Activated naive CD8-positive, alpha-beta T cell treated with anti-CD3 and anti-CD28 coated beads, Interleukin-2, amount 50 U/mL, for 24 hours (primary cell): ENCODE results near the gene TRIM10.

Source experiments
- ATAC-seq: fragments of 150-1000 bp; cut with Tn5 transposase; one replicate; pipeline ENCODE4 v1.10.0; 2021
- DNase-seq: peaks from one replicate; pipeline ENCODE4 v3.0.0; 2021
- H3K27ac Mint-ChIP-seq: one replicate; pipeline ENCODE4 v1.8.0; 2021; ENCODE audit warnings: mild to moderate bottlenecking, mixed read lengths
- H3K27me3 Mint-ChIP-seq: one replicate; pipeline ENCODE4 v1.8.0; 2021; ENCODE audit warnings: mixed read lengths
- H3K36me3 Mint-ChIP-seq: one replicate; pipeline ENCODE4 v1.8.0; 2021; ENCODE audit warnings: low read depth, mixed read lengths
- H3K4me1 Mint-ChIP-seq: one replicate; pipeline ENCODE4 v1.8.0; 2021; ENCODE audit warnings: mixed read lengths
- H3K4me3 Mint-ChIP-seq: one replicate; pipeline ENCODE4 v1.8.0; 2021; ENCODE audit warnings: mild to moderate bottlenecking, moderate library complexity, mixed read lengths
- H3K9me3 Mint-ChIP-seq: one replicate; pipeline ENCODE4 v1.8.0; 2021; ENCODE audit warnings: mixed read lengths

TRIM10 gene

GRCh38 chr6:30111266-30111856 is 49.6 kb downstream of the TRIM10 start:
- no peak for ATAC-seq
- Mint-ChIP-seq H3K9me3 (no peaks in the 10 kb centered on the region), H3K4me3 (no peak overlapping the region)

GRCh38 chr6:30104661-30105060 is 56.4 kb downstream of the TRIM10 start:
- Mint-ChIP-seq H3K27me3 (peaks cover 48% of the 10 kb centered on the region), H3K27ac (no peak overlapping the region), H3K4me3 (no peak overlapping the region), H3K9me3 (no peaks in the 10 kb centered on the region), H3K36me3 (no peaks in the 10 kb centered on the region), H3K4me1 (peaks cover 32% of the 10 kb centered on the region)
- ATAC-seq (no peak), DNase-seq (no peak)

More at GRCh38 chr6:30111266-30111856, 49.6 kb downstream of the TRIM10 start:
- DNase-seq = no peak
- peaks cover 13% of the 10 kb centered on the region for H3K4me1 Mint-ChIP-seq
- H3K27me3 Mint-ChIP-seq = peaks cover 62% of the 10 kb centered on the region
- no peak overlapping the region for H3K27ac Mint-ChIP-seq
- no peaks in the 10 kb centered on the region for H3K36me3 Mint-ChIP-seq

GRCh38 chr6:30103872-30104179 is 57.2 kb downstream of the TRIM10 start:
- Mint-ChIP-seq H3K4me3 (peak overlapping the region; percentile 74), H3K36me3 (no peaks in the 10 kb centered on the region), H3K9me3 (no peaks in the 10 kb centered on the region), H3K27ac (no peak overlapping the region), H3K4me1 (peaks cover 32% of the 10 kb centered on the region), H3K27me3 (peaks cover 53% of the 10 kb centered on the region)
- no peak for DNase-seq
- ATAC-seq = no peak

GRCh38 chr6:30102970-30103871 is 57.8 kb downstream of the TRIM10 start:
- peak; percentile 76 for ATAC-seq
- peaks cover 54% of the 10 kb centered on the region for H3K27me3 Mint-ChIP-seq
- H3K9me3 Mint-ChIP-seq = no peaks in the 10 kb centered on the region

GRCh38 chr6:30102414-30102969 is 58.5 kb downstream of the TRIM10 start:
- Mint-ChIP-seq H3K27me3 (peaks cover 51% of the 10 kb centered on the region), H3K4me1 (peaks cover 43% of the 10 kb centered on the region), H3K27ac (no peak overlapping the region), H3K36me3 (no peaks in the 10 kb centered on the region), H3K9me3 (no peaks in the 10 kb centered on the region), H3K4me3 (peak overlapping the region; percentile 78)
- DNase-seq (peak; percentile 8), ATAC-seq (no peak)

More at GRCh38 chr6:30102970-30103871, 57.8 kb downstream of the TRIM10 start:
- H3K4me3 Mint-ChIP-seq = peak overlapping the region; percentile 74
- peaks cover 36% of the 10 kb centered on the region for H3K4me1 Mint-ChIP-seq
- peak; percentile 81 for DNase-seq
- peak overlapping the region; percentile 21 for H3K27ac Mint-ChIP-seq
- H3K36me3 Mint-ChIP-seq = no peaks in the 10 kb centered on the region
